WTC11 (cell line): ENCODE results near the gene GALNT17. TPM values are rescaled to one million over a fixed set of nuclear protein-coding genes. Genes with fewer than 3 reads are reported as not detected.

Source experiments
- ATAC-seq: fragments of 200-7000 bp; cut with Tn5 transposase; 2 replicates; pipeline ENCODE4 v1.10.0; 2021; ENCODE audit warnings: mild to moderate bottlenecking, moderate library complexity
- CTCF ChIA-PET: fragments of 300-600 bp; sonication (Branson Sonifier 250); formaldehyde crosslinking; loops from one replicate; lab custom pipeline; 2021; ENCODE audit warnings: antibody characterized with exemption; lab: Charles Lee
- POLR2A ChIA-PET: fragments of 350-600 bp; sonication (Branson Sonifier 250); formaldehyde crosslinking; loops from one replicate; lab custom pipeline; 2021; ENCODE audit warnings: antibody characterized with exemption; lab: Charles Lee
- DNase-seq: peaks from one replicate; pipeline ENCODE4 v3.0.0; 2021; ENCODE audit warnings: low spot score
- H3K27ac Mint-ChIP-seq: 2 replicates; pipeline ENCODE4 v1.8.0; 2021; ENCODE audit warnings: mixed read lengths
- H3K27me3 Mint-ChIP-seq: 2 replicates; pipeline ENCODE4 v1.8.0; 2021; ENCODE audit warnings: low read depth, mild to moderate bottlenecking, moderate library complexity, mixed read lengths
- H3K36me3 Mint-ChIP-seq: 2 replicates; pipeline ENCODE4 v1.8.0; 2021; ENCODE audit warnings: mixed read lengths
- H3K4me1 Mint-ChIP-seq: 2 replicates; pipeline ENCODE4 v1.8.0; 2022; ENCODE audit warnings: mixed read lengths
- H3K4me3 Mint-ChIP-seq: 2 replicates; pipeline ENCODE4 v1.8.0; 2021; ENCODE audit warnings: mild to moderate bottlenecking, moderate library complexity, mixed read lengths
- H3K9me3 Mint-ChIP-seq: 2 replicates; pipeline ENCODE4 v1.8.0; 2021; ENCODE audit warnings: mixed read lengths
- ATF1 ChIP-seq: sonication (generic); formaldehyde crosslinking; IDR thresholded peaks from 2 replicates; pipeline ENCODE4 v1.8.1; 2023; ENCODE audit warnings: mild to moderate bottlenecking, moderate library complexity, missing genetic modification reagents
- CREM ChIP-seq: sonication (generic); formaldehyde crosslinking; IDR thresholded peaks from 2 replicates; pipeline ENCODE4 v1.8.1; 2022; ENCODE audit warnings: mild to moderate bottlenecking, missing genetic modification reagents, moderate library complexity
- ELF4 ChIP-seq: sonication (generic); formaldehyde crosslinking; IDR thresholded peaks from 2 replicates; pipeline ENCODE4 v1.8.1; 2022; ENCODE audit warnings: low read depth, mild to moderate bottlenecking, moderate library complexity, missing genetic modification reagents
- EMX1 ChIP-seq: fragments of 250-450 bp; sonication (Bioruptor Pico); IDR thresholded peaks from 2 replicates; pipeline ENCODE4 v1.8.0; 2021; ENCODE audit warnings: mild to moderate bottlenecking
- FOXP1 ChIP-seq: sonication (generic); formaldehyde crosslinking; IDR thresholded peaks from 2 replicates; pipeline ENCODE4 v1.8.0; 2022; ENCODE audit warnings: missing genetic modification reagents, mild to moderate bottlenecking, moderate library complexity, borderline replicate concordance
- NR1H2 ChIP-seq: sonication (generic); formaldehyde crosslinking; IDR thresholded peaks from 2 replicates; pipeline ENCODE4 v1.9.0; 2021; ENCODE audit warnings: mild to moderate bottlenecking, moderate library complexity, missing genetic modification reagents
- NR3C1 ChIP-seq: sonication (generic); formaldehyde crosslinking; conservative IDR thresholded peaks from 2 replicates; pipeline ENCODE4 v1.8.1; 2023; ENCODE audit warnings: low read depth, mild to moderate bottlenecking, missing genetic modification reagents
- PRRX2 ChIP-seq: fragments of 250-450 bp; sonication (Bioruptor Pico); IDR thresholded peaks from 2 replicates; pipeline ENCODE4 v1.8.0; 2021; ENCODE audit warnings: mild to moderate bottlenecking
- SMAD3 ChIP-seq: sonication (generic); formaldehyde crosslinking; IDR thresholded peaks from 2 replicates; pipeline ENCODE4 v1.8.0; 2022; ENCODE audit warnings: missing genetic modification reagents, mild to moderate bottlenecking, borderline replicate concordance
- SMAD4 ChIP-seq: sonication (generic); formaldehyde crosslinking; IDR thresholded peaks from 2 replicates; pipeline ENCODE4 v1.8.0; 2022; ENCODE audit warnings: mild to moderate bottlenecking, missing genetic modification reagents
- TEAD1 ChIP-seq: sonication (generic); formaldehyde crosslinking; IDR thresholded peaks from 2 replicates; pipeline ENCODE4 v1.8.0; 2022; ENCODE audit warnings: mild to moderate bottlenecking, missing genetic modification reagents
- ZBTB21 ChIP-seq: sonication (generic); formaldehyde crosslinking; IDR thresholded peaks from 2 replicates; pipeline ENCODE4 v1.8.1; 2023; ENCODE audit warnings: mild to moderate bottlenecking, missing genetic modification reagents, borderline replicate concordance
- ZNF219 ChIP-seq: sonication (generic); formaldehyde crosslinking; IDR thresholded peaks from 2 replicates; pipeline ENCODE4 v1.8.0; 2023; ENCODE audit warnings: missing genetic modification reagents, mild to moderate bottlenecking, borderline replicate concordance
- ZNF281 ChIP-seq: sonication (generic); formaldehyde crosslinking; IDR thresholded peaks from 2 replicates; pipeline ENCODE4 v1.8.0; 2023; ENCODE audit warnings: mild to moderate bottlenecking, missing genetic modification reagents
- ZNF423 ChIP-seq: fragments of 250-450 bp; sonication (Bioruptor Pico); IDR thresholded peaks from 2 replicates; pipeline ENCODE4 v2.1.2; 2022; ENCODE audit warnings: mild to moderate bottlenecking, moderate library complexity
- ZSCAN18 ChIP-seq: fragments of 250-450 bp; sonication (Bioruptor Pico); IDR thresholded peaks from 2 replicates; pipeline ENCODE4 v2.1.2; 2022; ENCODE audit warnings: mild to moderate bottlenecking, moderate library complexity
- total RNA-seq: library from RNA; stranded (reverse); gene quantifications from 3 replicates; pipeline ENCODE4 v1.2.3, GENCODE V29; 2021
- TF ChIP-seq, protein P1 (sequence below): sonication (generic); formaldehyde crosslinking; IDR thresholded peaks from 2 replicates; pipeline ENCODE4 v1.8.1; 2023; ENCODE audit warnings: mild to moderate bottlenecking, missing genetic modification reagents, moderate library complexity
- TF ChIP-seq, protein P2 (sequence below): fragments of 250-450 bp; sonication (Bioruptor Pico); IDR thresholded peaks from 2 replicates; pipeline ENCODE4 v1.9.0; 2021; ENCODE audit warnings: mild to moderate bottlenecking
- TF ChIP-seq, protein P3 (sequence below): sonication (generic); formaldehyde crosslinking; IDR thresholded peaks from 2 replicates; pipeline ENCODE4 v1.8.0; 2023; ENCODE audit warnings: missing genetic modification reagents
- TF ChIP-seq, protein P4 (sequence below): fragments of 250-450 bp; sonication (Bioruptor Pico); IDR thresholded peaks from 2 replicates; pipeline ENCODE4 v1.9.0; 2021; ENCODE audit warnings: moderate library complexity, mild to moderate bottlenecking, inconsistent platforms, borderline replicate concordance
- TF ChIP-seq, protein P5 (sequence below): fragments of 250-450 bp; sonication (Bioruptor Pico); IDR thresholded peaks from 2 replicates; pipeline ENCODE4 v1.9.0; 2021; ENCODE audit warnings: mild to moderate bottlenecking
- TF ChIP-seq, protein P6 (sequence below): sonication (generic); formaldehyde crosslinking; IDR thresholded peaks from 2 replicates; pipeline ENCODE4 v1.8.0; 2022; ENCODE audit warnings: mild to moderate bottlenecking, missing genetic modification reagents

Gene GALNT17
- total RNA-seq, 1 experiment from 2014 or later: 61.1 TPM

- no peak for TF ChIP-seq ZNF423 (CRISPR knock-in tag)
- no peak for TF ChIP-seq ZSCAN18 (CRISPR knock-in tag)
- TF ChIP-seq FOXP1: no peak
- TF ChIP-seq, protein P1, sequence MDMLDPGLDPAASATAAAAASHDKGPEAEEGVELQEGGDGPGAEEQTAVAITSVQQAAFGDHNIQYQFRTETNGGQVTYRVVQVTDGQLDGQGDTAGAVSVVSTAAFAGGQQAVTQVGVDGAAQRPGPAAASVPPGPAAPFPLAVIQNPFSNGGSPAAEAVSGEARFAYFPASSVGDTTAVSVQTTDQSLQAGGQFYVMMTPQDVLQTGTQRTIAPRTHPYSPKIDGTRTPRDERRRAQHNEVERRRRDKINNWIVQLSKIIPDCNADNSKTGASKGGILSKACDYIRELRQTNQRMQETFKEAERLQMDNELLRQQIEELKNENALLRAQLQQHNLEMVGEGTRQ (CRISPR knock-in tag): no peak
- TF ChIP-seq ZNF219 (CRISPR knock-in tag): no peak
Measured at GRCh38 chr7:71266912-71267311, 135.0 kb downstream of the GALNT17 start (continued).

GRCh38 chr7:71267734-71268469 is 136.0 kb downstream of the GALNT17 start:
- Mint-ChIP-seq H3K4me1 (peaks cover 53% of the 10 kb centered on the region), H3K27me3 (no peaks in the 10 kb centered on the region), H3K9me3 (peaks cover 24% of the 10 kb centered on the region), H3K27ac (peak overlapping the region; percentile 78; the same call in 1 of the 2 replicates), H3K4me3 (no peak overlapping the region), H3K36me3 (peaks cover 34% of the 10 kb centered on the region)
- no peak for TF ChIP-seq ATF1 (CRISPR knock-in tag)
- TF ChIP-seq PRRX2 (CRISPR knock-in tag): no peak
- TF ChIP-seq, protein P2, sequence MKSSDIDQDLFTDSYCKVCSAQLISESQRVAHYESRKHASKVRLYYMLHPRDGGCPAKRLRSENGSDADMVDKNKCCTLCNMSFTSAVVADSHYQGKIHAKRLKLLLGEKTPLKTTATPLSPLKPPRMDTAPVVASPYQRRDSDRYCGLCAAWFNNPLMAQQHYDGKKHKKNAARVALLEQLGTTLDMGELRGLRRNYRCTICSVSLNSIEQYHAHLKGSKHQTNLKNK: no peak
- TF ChIP-seq, protein P3, sequence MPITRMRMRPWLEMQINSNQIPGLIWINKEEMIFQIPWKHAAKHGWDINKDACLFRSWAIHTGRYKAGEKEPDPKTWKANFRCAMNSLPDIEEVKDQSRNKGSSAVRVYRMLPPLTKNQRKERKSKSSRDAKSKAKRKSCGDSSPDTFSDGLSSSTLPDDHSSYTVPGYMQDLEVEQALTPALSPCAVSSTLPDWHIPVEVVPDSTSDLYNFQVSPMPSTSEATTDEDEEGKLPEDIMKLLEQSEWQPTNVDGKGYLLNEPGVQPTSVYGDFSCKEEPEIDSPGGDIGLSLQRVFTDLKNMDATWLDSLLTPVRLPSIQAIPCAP: no peak
- TF ChIP-seq ZNF281 (CRISPR knock-in tag): no peak
- ChIA-PET POLR2A (no interaction called here), CTCF (interaction anchor here (0.8 to 1.0 kb wide), 2 partner anchors 30 to 53 kb away, joined by 3 read pairs; no protein-coding TSS in a partner anchor)
- DNase-seq (no peak), ATAC-seq (peak; percentile 62)

GRCh38 chr7:71270558-71270957 is 138.6 kb downstream of the GALNT17 start:
- POLR2A ChIA-PET: no interaction called here
- no peak for DNase-seq
- peaks cover 61% of the 10 kb centered on the region for H3K4me1 Mint-ChIP-seq
- CTCF ChIA-PET: no interaction called here
- H3K36me3 Mint-ChIP-seq: peaks cover 17% of the 10 kb centered on the region
- no peak overlapping the region for H3K4me3 Mint-ChIP-seq
- no peak overlapping the region for H3K27ac Mint-ChIP-seq
- peaks cover 12% of the 10 kb centered on the region for H3K9me3 Mint-ChIP-seq
- H3K27me3 Mint-ChIP-seq: no peaks in the 10 kb centered on the region
- no peak for ATAC-seq
- TF ChIP-seq CREM (CRISPR knock-in tag) (no peak), TEAD1 (no peak), ZBTB21 (CRISPR knock-in tag) (no peak), SMAD4 (CRISPR knock-in tag) (no peak), EMX1 (no peak), NR1H2 (CRISPR knock-in tag) (no peak), NR3C1 (CRISPR knock-in tag) (no peak), SMAD3 (CRISPR knock-in tag) (no peak), ELF4 (no peak)
- TF ChIP-seq, protein P4, sequence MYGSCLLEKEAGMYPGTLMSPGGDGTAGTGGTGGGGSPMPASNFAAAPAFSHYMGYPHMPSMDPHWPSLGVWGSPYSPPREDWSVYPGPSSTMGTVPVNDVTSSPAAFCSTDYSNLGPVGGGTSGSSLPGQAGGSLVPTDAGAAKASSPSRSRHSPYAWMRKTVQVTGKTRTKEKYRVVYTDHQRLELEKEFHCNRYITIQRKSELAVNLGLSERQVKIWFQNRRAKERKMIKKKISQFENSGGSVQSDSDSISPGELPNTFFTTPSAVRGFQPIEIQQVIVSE (CRISPR knock-in tag): no peak
- TF ChIP-seq, protein P5, sequence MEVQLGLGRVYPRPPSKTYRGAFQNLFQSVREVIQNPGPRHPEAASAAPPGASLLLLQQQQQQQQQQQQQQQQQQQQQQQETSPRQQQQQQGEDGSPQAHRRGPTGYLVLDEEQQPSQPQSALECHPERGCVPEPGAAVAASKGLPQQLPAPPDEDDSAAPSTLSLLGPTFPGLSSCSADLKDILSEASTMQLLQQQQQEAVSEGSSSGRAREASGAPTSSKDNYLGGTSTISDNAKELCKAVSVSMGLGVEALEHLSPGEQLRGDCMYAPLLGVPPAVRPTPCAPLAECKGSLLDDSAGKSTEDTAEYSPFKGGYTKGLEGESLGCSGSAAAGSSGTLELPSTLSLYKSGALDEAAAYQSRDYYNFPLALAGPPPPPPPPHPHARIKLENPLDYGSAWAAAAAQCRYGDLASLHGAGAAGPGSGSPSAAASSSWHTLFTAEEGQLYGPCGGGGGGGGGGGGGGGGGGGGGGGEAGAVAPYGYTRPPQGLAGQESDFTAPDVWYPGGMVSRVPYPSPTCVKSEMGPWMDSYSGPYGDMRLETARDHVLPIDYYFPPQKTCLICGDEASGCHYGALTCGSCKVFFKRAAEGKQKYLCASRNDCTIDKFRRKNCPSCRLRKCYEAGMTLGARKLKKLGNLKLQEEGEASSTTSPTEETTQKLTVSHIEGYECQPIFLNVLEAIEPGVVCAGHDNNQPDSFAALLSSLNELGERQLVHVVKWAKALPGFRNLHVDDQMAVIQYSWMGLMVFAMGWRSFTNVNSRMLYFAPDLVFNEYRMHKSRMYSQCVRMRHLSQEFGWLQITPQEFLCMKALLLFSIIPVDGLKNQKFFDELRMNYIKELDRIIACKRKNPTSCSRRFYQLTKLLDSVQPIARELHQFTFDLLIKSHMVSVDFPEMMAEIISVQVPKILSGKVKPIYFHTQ: no peak
- TF ChIP-seq, protein P6, sequence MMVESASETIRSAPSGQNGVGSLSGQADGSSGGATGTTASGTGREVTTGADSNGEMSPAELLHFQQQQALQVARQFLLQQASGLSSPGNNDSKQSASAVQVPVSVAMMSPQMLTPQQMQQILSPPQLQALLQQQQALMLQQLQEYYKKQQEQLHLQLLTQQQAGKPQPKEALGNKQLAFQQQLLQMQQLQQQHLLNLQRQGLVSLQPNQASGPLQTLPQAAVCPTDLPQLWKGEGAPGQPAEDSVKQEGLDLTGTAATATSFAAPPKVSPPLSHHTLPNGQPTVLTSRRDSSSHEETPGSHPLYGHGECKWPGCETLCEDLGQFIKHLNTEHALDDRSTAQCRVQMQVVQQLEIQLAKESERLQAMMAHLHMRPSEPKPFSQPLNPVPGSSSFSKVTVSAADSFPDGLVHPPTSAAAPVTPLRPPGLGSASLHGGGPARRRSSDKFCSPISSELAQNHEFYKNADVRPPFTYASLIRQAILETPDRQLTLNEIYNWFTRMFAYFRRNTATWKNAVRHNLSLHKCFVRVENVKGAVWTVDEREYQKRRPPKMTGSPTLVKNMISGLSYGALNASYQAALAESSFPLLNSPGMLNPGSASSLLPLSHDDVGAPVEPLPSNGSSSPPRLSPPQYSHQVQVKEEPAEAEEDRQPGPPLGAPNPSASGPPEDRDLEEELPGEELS (CRISPR knock-in tag): no peak
